ENCODE data around the gene LTO1.

LTO1 gene

GRCh38 chr11:69650081-69650831, 24.9 kb downstream of the LTO1 start:
- Histone ChIP-seq H3K36me3 (no peaks in the 10 kb centered on the region), H3K4me3 (ENCODE audit: low read depth, low read length) (no peak overlapping the region), H3K27ac (no peak overlapping the region), H3K27me3 (ENCODE audit: insufficient read depth, low read depth, severe bottlenecking) (no peaks in the 10 kb centered on the region), H3K9me3 (ENCODE audit: severe bottlenecking) (no peaks in the 10 kb centered on the region)
- DNase-seq, result no peak
- TF ChIP-seq CTCF (IDR thresholded peaks at IDR 0.05; ENCODE audit: low read depth, low read length), result no peak

GRCh38 chr11:69649576-69649900, 25.6 kb downstream of the LTO1 start:
- TF ChIP-seq CTCF (IDR thresholded peaks at IDR 0.05; ENCODE audit: low read depth, low read length), result no peak
- Histone ChIP-seq H3K27ac (no peak overlapping the region), H3K4me3 (ENCODE audit: low read depth, low read length) (no peak overlapping the region), H3K9me3 (ENCODE audit: severe bottlenecking) (no peaks in the 10 kb centered on the region), H3K36me3 (no peaks in the 10 kb centered on the region), H3K27me3 (ENCODE audit: insufficient read depth, low read depth, severe bottlenecking) (no peaks in the 10 kb centered on the region)
- no peak for DNase-seq

- no peak overlapping the region for H3K27ac ChIP-seq
- H3K9me3 ChIP-seq (ENCODE audit: severe bottlenecking), result no peaks in the 10 kb centered on the region
- H3K27me3 ChIP-seq (ENCODE audit: insufficient read depth, low read depth, severe bottlenecking), result peaks cover 2% of the 10 kb centered on the region
- no peak overlapping the region for H3K4me3 ChIP-seq (ENCODE audit: low read depth, low read length)
- H3K36me3 ChIP-seq, result no peaks in the 10 kb centered on the region
- DNase-seq, result no peak
- TF ChIP-seq CTCF (IDR thresholded peaks at IDR 0.05; ENCODE audit: low read depth, low read length), result no peak
Measured at GRCh38 chr11:69648679-69649575, 26.2 kb downstream of the LTO1 start.

- H3K9me3 ChIP-seq (ENCODE audit: severe bottlenecking), result no peaks in the 10 kb centered on the region
- H3K4me3 ChIP-seq (ENCODE audit: low read depth, low read length), result no peak overlapping the region
- no peak overlapping the region for H3K27ac ChIP-seq
- no peak for DNase-seq
- H3K27me3 ChIP-seq (ENCODE audit: insufficient read depth, low read depth, severe bottlenecking), result peaks cover 12% of the 10 kb centered on the region
- H3K36me3 ChIP-seq, result no peaks in the 10 kb centered on the region
- no peak for TF ChIP-seq CTCF (IDR thresholded peaks at IDR 0.05; ENCODE audit: low read depth, low read length)
Measured at GRCh38 chr11:69647761-69648497, 27.2 kb downstream of the LTO1 start.

- Histone ChIP-seq H3K36me3 (no peaks in the 10 kb centered on the region), H3K27me3 (ENCODE audit: insufficient read depth, low read depth, severe bottlenecking) (peaks cover 18% of the 10 kb centered on the region), H3K4me3 (ENCODE audit: low read depth, low read length) (no peak overlapping the region), H3K9me3 (ENCODE audit: severe bottlenecking) (no peaks in the 10 kb centered on the region), H3K27ac (no peak overlapping the region)
- no peak for TF ChIP-seq CTCF (IDR thresholded peaks at IDR 0.05; ENCODE audit: low read depth, low read length)
- no peak for DNase-seq
Measured at GRCh38 chr11:69647390-69647748, 27.8 kb downstream of the LTO1 start.

Data from WERI-Rb-1 (cell line).